ENCODE results near the gene PLAC1. TPM values are rescaled to one million over a fixed set of nuclear protein-coding genes. Genes with fewer than 3 reads are reported as not detected.

The PLAC1 gene
- total and polyA plus RNA-seq, 9 donors, result 0.12 to 0.62 (median 0.40) TPM; not detected in 4

DNA sequence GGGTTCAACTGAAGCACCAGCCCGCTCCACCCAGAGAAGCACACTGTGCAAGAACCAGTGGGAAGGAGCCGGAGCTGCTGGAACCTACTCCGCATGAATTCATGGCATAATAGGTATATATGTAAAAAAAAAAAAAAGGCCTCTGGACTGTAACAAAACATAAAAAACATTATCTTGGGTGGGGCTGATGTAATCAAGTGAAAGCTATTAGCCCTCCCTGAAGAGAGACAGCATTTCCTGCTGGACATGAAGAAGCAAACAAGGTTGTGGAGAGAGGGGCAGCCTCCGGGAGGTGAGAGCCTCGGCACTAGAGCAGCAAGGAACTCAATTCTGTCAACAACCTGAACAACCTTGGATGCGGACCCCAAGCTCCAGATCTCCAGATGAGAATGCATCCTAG is 50.7 kb downstream of the PLAC1 start:
- peaks cover 7% of the 10 kb centered on the region for H3K4me1 ChIP-seq (ENCODE audit: insufficient read depth)
- intact Hi-C loops (cut with DNase I), result no loop called here
- H3K4me3 ChIP-seq, result no peak overlapping the region
- H3K9me3 ChIP-seq, result no peaks in the 10 kb centered on the region
- no peaks in the 10 kb centered on the region for H3K27me3 ChIP-seq
- TF ChIP-seq EP300 (IDR thresholded peaks at IDR 0.05) (no peak), POLR2A (IDR thresholded peaks at IDR 0.05) (no peak)
- TF ChIP-seq, protein P1, sequence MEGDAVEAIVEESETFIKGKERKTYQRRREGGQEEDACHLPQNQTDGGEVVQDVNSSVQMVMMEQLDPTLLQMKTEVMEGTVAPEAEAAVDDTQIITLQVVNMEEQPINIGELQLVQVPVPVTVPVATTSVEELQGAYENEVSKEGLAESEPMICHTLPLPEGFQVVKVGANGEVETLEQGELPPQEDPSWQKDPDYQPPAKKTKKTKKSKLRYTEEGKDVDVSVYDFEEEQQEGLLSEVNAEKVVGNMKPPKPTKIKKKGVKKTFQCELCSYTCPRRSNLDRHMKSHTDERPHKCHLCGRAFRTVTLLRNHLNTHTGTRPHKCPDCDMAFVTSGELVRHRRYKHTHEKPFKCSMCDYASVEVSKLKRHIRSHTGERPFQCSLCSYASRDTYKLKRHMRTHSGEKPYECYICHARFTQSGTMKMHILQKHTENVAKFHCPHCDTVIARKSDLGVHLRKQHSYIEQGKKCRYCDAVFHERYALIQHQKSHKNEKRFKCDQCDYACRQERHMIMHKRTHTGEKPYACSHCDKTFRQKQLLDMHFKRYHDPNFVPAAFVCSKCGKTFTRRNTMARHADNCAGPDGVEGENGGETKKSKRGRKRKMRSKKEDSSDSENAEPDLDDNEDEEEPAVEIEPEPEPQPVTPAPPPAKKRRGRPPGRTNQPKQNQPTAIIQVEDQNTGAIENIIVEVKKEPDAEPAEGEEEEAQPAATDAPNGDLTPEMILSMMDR (IDR thresholded peaks at IDR 0.05), result no peak
- H3K36me3 ChIP-seq, result no peaks in the 10 kb centered on the region
- H3K27ac ChIP-seq, result no peak overlapping the region
- 85 to 90% (median 89%) methylated on average over 6 of the region's 6 CpGs for WGBS, 3 donors
- DNase-seq, result no peak

DNA sequence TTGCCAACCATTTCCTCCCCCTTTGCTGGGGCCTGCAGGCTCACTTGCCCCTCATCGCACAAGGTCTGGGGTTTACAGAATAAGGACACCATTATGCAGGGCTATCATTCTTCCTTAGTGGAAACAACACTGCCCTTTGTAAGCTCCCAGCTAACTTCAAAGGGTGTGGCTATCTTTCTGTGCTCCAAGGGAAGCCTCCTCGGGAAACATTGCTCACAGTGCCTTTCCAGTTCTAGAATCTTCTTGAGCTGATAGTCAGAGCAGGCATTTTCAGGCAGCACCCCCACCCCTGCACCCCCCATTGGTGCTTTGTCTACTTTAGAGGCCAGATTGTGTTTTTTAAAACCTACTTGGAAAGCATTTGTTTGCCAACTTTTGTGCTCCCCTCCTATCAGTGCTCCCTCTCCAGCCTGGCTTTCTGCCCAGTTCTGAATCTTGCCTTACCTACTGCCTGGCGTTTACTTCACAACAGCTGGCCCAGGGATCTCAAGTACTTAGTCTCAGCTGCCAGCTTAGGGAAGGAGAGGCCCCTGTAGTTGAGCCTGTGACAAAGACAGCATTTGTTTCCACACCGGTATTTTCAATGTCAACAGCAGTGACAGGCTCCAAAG is 53.5 kb downstream of the PLAC1 start:
- Histone ChIP-seq H3K27ac (no peak overlapping the region), H3K9me3 (no peaks in the 10 kb centered on the region), H3K36me3 (no peaks in the 10 kb centered on the region), H3K4me1 (ENCODE audit: insufficient read depth) (peaks cover 7% of the 10 kb centered on the region), H3K4me3 (no peak overlapping the region), H3K27me3 (no peaks in the 10 kb centered on the region)
- peak in 4 of 5 donors; percentile 23 to 53 (median 46) for DNase-seq
- TF ChIP-seq, protein P1 (IDR thresholded peaks at IDR 0.05), result no peak
- TF ChIP-seq POLR2A (IDR thresholded peaks at IDR 0.05) (no peak), EP300 (IDR thresholded peaks at IDR 0.05) (no peak)
- intact Hi-C loops (cut with DNase I), result no loop called here
- WGBS, 3 donors, result 34 to 48% (median 40%) methylated on average over 4 of the region's 4 CpGs

DNA sequence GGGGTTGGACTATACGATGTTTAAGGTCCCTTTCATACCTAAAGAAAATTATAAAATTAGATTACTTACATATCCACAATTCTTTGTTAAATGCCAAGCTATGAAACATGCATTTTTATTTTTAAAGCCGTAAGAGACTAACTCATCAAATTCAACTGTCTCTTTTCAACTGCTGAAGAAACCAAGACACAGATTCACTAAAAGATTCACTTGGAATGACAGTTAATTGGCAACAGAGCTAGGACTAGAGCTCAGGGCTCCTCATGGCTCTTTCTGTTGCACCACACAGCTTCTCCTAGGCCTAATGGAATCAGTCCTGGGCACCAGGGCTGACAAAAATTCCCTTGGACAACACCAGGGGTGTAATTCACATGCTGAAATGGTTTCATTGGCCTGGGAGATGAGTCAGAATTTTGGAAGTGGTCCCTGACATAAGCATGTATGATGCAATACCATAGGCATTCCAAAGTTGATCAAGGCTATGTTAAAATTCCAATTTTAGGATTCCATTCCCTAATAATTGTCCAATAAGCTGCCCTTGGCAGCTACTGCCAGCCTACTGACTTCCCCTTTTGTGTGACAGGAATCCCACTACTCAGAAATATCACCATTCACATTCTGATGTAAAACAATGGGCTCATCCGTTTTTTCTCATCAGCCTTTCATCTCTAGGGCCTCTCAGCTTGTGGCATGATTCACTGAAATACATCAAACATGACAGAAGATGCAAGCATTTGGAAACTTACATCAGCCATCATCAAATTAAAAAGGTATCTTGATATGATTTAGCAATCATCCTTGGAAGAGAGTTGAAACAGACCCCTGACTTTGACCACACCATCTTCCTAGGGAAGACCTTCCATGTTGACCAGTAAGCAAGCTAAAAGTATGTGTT is 54.2 kb downstream of the PLAC1 start:
- DNase-seq, result peak in 2 of 5 donors; percentile 21 to 41
- no peak for TF ChIP-seq POLR2A (IDR thresholded peaks at IDR 0.05)
- TF ChIP-seq, protein P1 (IDR thresholded peaks at IDR 0.05), result no peak
- no peak for TF ChIP-seq EP300 (IDR thresholded peaks at IDR 0.05)
- WGBS, 3 donors, result 68 to 70% (median 70%) methylated on average over 3 of the region's 3 CpGs
- H3K4me3 ChIP-seq, result no peak overlapping the region
- intact Hi-C loops (cut with DNase I), result no loop called here
- no peaks in the 10 kb centered on the region for H3K27me3 ChIP-seq
- peaks cover 7% of the 10 kb centered on the region for H3K4me1 ChIP-seq (ENCODE audit: insufficient read depth)
- no peaks in the 10 kb centered on the region for H3K9me3 ChIP-seq
- no peak overlapping the region for H3K27ac ChIP-seq
- H3K36me3 ChIP-seq, result no peaks in the 10 kb centered on the region

DNA sequence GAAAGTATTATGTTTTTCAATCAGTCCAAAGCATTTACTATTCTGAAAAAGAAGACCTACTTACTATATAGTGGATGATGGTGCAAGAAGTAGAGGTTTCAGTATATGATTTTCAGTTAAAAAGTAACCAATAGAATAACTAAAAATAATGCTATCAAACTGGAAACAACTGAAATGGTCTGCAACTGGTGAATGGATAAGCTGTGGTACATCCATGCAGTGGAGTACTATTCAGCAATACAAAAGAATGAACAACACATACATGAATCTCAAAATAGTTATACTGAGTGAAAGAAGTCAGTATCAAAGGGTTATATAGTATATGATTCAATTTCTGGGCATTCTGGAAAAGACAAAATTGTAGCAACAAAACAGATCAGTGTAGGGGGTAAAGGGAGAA is 55.9 kb downstream of the PLAC1 start:
- TF ChIP-seq, protein P1 (IDR thresholded peaks at IDR 0.05), result no peak
- no peak for TF ChIP-seq POLR2A (IDR thresholded peaks at IDR 0.05)
- TF ChIP-seq EP300 (IDR thresholded peaks at IDR 0.05), result no peak
- Histone ChIP-seq H3K27ac (no peak overlapping the region), H3K36me3 (no peaks in the 10 kb centered on the region), H3K9me3 (no peaks in the 10 kb centered on the region), H3K27me3 (no peaks in the 10 kb centered on the region), H3K4me3 (no peak overlapping the region), H3K4me1 (ENCODE audit: insufficient read depth) (peaks cover 9% of the 10 kb centered on the region)
- DNase-seq, result no peak
- intact Hi-C loops (cut with DNase I), result no loop called here

All from ovary (tissue), 9 donors.